Measurements from ENCODE around the gene PRSS36. TPM values are rescaled to one million over a fixed set of nuclear protein-coding genes. Genes with fewer than 3 reads are reported as not detected.
"Not testable (repeated sequence)": the region's sequence is repeated elsewhere in the genome, so short reads cannot be mapped to it uniquely, and the experiment has no call there.

Gene PRSS36
- total RNA-seq, 1 donor from 2014 or later, result 1.1 TPM

GRCh38 chr16:31142109-31143010 lies 7.5 kb downstream of the PRSS36 start:
- peak; percentile 100 for DNase-seq (ENCODE audit: low spot score)

GRCh38 chr16:31141489-31142108 lies 8.3 kb downstream of the PRSS36 start:
- DNase-seq (ENCODE audit: low spot score), result no peak

GRCh38 chr16:31141071-31141469 lies 8.8 kb downstream of the PRSS36 start:
- not testable (repeated sequence) for DNase-seq (ENCODE audit: low spot score)

GRCh38 chr16:31138621-31139578 lies 11.0 kb downstream of the PRSS36 start:
- peak; percentile 87 for DNase-seq (ENCODE audit: low spot score)

- not testable (repeated sequence) for DNase-seq (ENCODE audit: low spot score)
Observed at GRCh38 chr16:31136822-31137499, 12.9 kb downstream of the PRSS36 start.

GRCh38 chr16:31136287-31136662 lies 13.6 kb downstream of the PRSS36 start:
- no peak for DNase-seq (ENCODE audit: low spot score)

GRCh38 chr16:31135535-31136286 lies 14.2 kb downstream of the PRSS36 start, which contains the start of gene PRSS8:
PRSS8 (minus strand) TSS chr16:31135727; CDS start chr16:31135498, 229 bp downstream.
- DNase-seq (ENCODE audit: low spot score), result peak; percentile 83

GRCh38 chr16:31134625-31135534 lies 15.0 kb downstream of the PRSS36 start:
- DNase-seq (ENCODE audit: low spot score), result no peak

- DNase-seq (ENCODE audit: low spot score), result no peak
Observed at GRCh38 chr16:31134091-31134571, 15.7 kb downstream of the PRSS36 start.

- DNase-seq (ENCODE audit: low spot score), result no peak
Observed at GRCh38 chr16:31133046-31133501, 16.8 kb downstream of the PRSS36 start.

- no peak for DNase-seq (ENCODE audit: low spot score)
Observed at GRCh38 chr16:31132303-31132979, 17.4 kb downstream of the PRSS36 start.

GRCh38 chr16:31131841-31132271 lies 18.0 kb downstream of the PRSS36 start:
- DNase-seq (ENCODE audit: low spot score), result no peak

- no peak for DNase-seq (ENCODE audit: low spot score)
Observed at GRCh38 chr16:31131416-31131815, 18.4 kb downstream of the PRSS36 start.

GRCh38 chr16:31130899-31131298 lies 19.0 kb downstream of the PRSS36 start:
- peak; percentile 78 for DNase-seq (ENCODE audit: low spot score)

GRCh38 chr16:31130336-31130891 lies 19.5 kb downstream of the PRSS36 start:
- no peak for DNase-seq (ENCODE audit: low spot score)

GRCh38 chr16:31129568-31130335 lies 20.1 kb downstream of the PRSS36 start:
- DNase-seq (ENCODE audit: low spot score), result no peak

Data from ureter (tissue), 1 donor.